Activated T-cell treated with anti-CD3 and anti-CD28 coated beads for 4 hours (primary cell): ENCODE results near the gene SPOP.

Experiments
- DNase-seq: peaks from one replicate; pipeline ENCODE4 v3.0.0-alpha.2; 2020

Gene SPOP

DNA sequence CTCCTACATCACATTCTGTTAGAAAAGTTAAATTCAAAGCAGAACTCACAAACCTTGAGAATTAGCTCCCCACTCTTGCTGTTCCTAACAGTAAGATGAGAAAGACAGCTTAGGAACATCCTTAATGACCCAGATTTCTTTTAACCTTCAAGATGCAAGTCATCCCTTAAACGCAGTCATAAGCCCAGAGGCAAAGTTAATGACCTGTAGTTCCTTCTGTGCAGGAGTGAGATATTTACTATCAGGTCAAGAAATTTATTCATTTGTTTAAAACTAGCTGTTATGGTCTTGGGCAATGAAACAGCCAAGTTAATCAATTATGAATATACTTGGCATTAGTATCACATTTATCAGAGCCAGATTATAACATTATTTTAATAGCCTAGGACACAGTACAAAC, 65.2 kb downstream of the SPOP start:
- no peak for DNase-seq

DNA sequence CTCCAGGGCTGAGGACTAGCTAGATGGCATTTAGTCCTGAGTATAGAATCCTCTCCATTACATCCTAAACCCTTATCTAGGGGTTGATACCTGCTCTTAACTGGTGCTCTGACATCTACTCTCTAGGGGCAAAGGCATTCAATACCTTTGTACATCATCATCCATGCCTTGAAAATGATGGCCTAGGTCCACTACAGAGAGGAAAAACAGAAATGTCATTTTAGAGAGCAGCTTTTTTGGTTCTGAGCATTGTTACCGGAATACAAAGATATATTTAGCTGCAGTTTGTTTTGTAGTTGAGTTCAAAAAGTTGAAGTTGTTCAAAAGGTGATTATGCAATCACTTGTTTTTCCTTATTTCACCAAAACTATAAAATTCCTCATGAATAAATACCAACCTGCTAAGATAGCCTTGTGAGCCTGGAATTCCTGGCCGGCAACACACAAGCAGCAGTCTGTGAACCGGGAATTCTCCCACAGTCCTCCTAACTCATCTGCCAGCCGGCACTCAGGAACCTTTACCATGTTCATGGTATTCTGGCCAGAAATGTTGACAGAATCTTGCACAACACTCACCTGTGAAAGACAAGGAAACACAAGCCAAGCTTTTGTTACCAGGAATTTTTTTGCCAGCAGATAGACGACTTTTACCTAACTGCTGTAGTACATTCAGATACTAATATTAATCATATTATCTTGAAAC, 66.9 kb downstream of the SPOP start:
- DNase-seq, result no peak

DNA sequence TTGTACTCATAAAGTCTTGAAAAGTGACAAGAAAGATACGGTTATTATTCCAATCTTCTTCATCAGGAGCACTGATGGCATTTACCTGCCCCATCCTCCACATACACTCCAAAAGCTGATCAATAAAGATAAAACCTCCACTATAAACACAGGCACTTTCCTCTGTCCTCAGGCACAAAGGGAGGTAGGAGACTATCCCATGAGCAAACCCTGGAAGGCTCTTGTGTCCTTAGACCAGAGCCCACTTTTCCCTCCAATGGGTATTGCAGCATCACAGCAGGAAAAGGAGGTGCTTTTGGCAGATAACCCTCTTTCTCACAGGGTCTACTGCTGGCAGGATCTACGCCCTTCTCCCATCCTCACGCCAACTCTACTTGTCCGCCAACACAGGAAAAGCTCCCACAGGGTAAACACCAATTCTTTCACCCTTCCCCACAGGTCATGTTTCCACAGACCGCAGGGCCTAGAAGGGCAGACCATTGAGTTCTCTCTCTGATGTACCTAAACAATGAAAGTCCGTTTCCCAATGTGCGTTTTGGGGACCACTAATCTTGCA, 73.5 kb downstream of the SPOP start:
- DNase-seq, result no peak

DNA sequence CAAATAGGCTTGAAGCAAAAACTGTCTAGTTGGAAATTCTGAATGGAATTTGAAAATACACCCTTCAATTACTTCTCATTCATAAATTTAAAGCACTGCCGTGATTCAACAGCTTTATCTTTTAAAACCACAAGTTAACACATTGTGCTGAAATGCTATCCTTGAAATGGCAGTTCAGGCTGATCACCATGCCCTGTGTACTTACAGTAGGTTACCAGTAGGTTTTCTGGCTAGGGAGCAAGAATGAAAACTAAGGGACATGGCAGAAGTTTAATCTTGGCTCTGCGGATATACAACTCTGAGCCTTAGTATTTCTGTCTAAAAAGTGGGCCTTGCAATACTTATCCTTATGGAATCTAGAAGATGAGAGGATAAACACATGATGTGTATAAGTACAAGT, 74.2 kb downstream of the SPOP start:
- DNase-seq, result no peak

DNA sequence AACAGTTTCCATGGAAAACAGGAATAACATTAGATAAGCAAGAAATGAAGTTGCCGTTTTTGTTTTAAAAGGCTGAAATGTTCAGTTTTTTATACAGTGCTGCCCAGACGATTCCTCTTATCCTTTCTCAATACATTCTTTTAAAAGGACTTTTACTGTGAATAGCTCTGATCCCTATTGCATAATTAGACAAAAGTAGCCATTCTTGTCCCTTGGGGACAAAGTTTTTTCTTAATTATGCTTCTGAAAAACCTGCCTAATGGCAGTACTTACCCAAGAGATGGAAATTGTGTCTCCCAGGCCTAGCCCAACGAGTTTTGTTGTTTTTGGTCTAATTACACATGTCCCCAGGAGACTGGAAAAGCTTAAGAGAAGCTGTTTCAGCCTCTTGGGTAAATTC, 74.7 kb downstream of the SPOP start:
- no peak for DNase-seq

DNA sequence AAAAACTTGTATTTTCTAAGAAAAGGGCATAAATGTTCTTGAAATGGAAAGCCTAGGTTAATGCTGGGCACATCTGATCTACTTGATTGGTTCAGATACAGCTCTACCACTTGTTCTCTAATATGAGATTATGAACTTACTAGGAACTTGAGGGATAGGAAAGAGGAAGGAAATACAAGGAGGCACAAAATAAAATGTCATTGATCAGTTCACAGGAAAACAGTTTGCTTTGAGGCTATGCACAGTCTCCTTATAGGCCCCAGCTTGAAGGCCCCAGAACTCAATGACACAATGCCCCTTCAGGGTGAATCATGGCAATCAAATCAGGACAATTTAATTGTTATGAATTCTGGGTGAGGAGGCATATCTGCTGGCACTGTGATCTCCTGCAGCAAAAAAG, 75.1 kb downstream of the SPOP start:
- DNase-seq, result no peak

DNA sequence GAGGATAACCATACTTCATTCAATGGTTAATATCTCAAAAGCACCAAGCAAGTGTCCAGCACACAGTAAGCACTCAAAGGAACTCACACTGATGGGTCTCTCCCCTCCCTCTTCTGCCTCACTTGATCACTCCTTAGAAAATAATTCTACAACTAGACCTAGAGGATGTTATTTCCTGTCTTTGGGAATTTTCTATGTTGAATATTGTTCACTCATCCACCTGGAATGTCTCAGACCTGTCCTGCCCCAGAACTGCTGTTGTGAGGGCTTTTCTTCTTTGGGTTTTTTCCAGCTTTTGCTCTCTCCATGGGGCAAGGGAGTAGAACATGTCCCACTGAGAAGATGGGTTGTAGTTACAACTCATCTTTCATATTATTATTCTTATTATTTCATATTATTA, 76.9 kb downstream of the SPOP start:
- DNase-seq, result no peak

DNA sequence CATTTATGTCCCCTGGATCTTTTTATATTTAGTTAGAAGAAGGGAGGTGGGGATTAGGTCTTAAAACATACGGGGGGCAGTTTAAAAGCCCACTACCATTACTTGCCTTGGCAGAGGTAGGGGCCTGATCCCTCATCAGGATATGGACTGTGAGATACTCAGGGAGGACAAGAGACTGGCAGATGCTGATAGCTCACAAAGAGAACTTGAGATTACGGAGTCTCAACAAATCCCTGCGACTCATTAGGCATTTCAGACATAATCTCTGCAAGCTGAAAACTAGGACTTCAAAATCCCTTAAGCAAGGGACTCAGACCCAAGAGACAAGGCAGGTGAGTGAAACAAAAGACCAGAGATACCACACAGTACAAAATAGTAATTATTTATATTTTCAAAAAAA, 79.0 kb downstream of the SPOP start:
- DNase-seq, result no peak

DNA sequence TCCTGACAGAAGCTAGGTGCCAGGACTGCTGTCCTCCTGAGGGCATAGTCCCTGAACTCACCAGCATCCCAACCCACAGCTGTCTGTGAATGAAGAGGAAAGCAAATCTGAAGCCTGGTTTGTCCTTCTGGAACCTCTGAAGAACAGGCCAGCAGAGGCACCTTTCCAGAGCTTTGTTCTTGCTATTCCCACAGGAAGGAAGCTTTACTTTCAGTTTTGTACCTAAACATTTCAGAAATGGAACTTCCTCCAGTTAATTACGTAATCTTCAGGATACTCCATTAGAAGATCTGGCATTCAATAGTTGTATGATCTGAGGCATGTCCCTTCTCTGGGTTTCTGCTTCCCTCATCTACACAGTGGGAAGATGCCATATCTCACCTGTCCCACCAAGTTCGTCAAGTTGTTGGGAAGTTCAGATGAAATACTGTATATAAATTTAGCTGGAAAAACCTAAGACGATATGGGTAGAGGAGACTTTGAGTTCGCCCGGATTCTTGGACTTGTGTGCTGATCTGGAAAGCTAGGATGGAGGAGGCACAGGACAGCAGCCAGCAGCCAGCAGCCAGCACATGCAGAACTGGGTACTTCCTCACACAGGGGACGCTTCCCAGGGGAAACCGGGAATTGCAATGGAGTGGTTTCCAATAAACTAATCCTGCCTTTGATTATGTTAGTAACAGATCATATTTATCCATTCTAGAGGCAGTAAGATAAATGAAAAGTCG, 79.8 kb downstream of the SPOP start:
- no peak for DNase-seq

DNA sequence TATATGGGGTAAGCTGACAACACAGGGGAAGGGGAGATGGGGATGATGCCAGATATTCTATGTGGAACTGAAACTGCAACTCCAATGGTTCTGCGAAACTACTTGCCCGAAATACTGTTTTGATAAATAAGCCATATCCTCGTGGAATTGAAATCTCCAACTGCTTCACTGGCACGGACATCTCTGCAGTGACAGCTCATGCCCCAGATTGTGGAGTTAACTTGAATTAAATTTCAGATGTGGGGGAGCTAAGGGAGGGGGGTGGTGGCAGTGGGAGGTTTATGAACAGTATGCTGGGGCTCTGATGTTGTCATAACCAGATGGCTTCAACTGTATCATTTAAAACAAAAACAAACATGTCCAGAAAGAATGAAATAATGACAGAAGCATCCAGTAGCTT, 80.5 kb downstream of the SPOP start:
- no peak for DNase-seq

DNA sequence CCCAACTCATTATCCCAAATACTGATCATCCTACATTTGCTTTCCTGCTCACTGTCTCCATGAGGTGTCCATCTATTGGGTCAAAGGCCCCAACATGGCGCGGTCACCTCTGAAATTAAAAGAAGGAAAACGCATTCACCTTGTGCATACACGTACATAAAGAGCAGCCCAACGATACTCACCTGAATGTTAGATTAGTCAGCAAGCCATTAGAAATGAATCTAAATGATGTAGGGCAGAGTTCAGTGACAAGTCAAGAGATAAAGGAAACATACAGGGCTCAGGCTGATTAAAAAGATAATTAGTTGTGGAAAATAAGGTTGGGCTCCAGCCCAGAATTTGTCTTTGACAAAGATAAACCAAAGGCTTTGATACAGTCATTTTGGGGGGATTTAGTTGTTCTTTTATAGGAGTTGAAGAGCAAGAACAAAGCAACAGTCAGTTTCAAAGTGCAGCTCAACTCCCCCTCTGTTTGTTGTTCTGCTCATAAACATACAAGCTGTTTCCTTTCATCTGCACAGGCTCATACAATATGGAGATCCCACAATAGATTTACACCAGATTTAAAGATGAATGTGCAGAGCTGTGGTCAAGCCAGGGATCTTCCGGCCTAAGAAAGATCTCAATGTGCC, 81.2 kb downstream of the SPOP start:
- no peak for DNase-seq

DNA sequence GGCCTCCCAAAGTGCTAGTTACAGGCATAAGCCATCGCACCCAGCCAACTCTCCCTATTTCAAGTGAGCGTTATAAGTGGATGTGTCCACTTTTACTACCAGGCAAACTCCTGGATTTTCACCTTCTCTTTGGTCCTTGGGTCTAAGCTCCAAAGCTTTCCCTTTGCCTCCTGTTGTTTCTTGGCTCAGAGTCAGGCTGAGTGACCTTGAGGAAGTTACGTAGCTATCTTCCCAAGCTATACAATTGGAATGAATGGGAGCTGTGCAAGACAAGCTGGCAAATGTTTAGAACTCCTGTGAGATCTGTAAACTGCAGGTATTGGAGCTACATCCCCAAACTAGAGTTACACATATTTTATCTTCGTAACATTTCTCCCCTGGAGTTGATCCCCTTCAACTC, 81.9 kb downstream of the SPOP start:
- DNase-seq, result no peak

DNA sequence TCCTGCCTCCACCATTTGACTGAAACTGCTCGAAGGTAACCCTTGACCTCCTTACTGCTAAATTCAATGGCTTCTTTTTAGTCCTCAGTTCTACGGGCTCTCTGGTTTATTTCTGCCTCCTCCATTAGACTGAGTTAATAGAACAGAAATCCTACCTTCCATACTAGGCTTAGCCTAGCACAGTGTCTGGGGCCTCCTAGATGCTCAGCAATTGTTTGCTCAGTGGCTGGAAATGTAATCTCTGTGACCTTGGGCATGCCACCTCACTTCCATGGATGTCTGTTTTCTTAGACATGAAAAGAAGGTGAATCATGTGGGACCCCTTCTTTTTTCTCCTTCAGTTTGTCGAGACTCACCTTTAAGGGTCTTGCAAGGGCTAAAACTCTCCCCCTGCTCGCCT, 82.6 kb downstream of the SPOP start:
- DNase-seq, result no peak

DNA sequence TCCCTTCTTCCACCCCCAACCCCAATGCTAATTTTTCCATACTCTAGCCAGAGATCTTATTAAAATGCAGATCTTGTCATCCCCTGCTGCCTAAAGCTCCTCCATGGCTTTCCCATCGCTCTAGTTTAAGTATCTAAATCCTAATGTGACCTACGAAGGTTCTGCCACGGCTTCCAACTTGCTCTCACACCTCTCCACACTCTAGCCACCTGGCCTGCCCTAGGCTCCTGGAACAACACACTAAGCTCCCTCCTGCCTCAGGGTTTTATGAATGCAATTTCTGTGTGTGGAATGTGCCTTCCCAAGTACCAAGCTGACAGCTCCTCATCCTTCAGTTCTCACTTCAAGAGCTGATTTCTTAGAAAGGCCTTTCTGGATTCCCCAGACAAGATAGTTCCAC, 85.6 kb downstream of the SPOP start:
- no peak for DNase-seq

DNA sequence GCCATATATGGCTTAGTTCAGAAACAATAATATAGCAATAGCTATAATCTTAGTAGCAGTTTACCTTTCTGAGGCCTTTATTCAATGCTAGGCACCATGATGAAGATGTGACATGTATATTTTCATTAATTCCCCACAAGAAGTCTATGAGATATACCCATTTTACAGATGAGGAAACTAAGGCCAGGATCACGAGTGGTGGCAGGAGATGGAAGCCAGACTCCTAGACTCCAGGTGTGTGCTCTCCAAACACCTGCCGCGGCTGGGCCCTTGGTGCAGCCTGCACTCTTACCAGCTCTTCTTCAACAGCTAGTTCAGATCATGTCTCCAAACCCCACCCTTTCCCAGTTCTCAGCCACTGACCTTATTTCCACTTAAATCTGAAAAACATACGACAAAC, 87.0 kb downstream of the SPOP start:
- DNase-seq, result no peak

DNA sequence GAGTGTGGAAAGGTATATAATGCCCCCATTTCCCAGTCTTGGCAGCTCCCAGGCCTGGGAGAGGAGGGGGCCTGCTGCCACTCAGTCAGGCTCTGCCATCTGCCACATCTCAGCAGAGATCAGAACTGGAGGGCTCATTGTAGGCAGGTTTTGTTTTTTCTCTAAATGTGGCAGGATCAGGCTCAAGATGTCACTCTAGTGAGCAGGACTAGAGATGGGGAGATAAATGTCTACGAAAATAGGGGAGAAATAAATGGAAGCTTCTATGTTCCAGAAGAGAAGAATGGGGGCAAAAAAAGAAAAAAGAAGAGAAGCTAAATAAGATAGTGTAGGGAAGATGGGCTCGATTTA, 88.3 kb downstream of the SPOP start:
- no peak for DNase-seq

DNA sequence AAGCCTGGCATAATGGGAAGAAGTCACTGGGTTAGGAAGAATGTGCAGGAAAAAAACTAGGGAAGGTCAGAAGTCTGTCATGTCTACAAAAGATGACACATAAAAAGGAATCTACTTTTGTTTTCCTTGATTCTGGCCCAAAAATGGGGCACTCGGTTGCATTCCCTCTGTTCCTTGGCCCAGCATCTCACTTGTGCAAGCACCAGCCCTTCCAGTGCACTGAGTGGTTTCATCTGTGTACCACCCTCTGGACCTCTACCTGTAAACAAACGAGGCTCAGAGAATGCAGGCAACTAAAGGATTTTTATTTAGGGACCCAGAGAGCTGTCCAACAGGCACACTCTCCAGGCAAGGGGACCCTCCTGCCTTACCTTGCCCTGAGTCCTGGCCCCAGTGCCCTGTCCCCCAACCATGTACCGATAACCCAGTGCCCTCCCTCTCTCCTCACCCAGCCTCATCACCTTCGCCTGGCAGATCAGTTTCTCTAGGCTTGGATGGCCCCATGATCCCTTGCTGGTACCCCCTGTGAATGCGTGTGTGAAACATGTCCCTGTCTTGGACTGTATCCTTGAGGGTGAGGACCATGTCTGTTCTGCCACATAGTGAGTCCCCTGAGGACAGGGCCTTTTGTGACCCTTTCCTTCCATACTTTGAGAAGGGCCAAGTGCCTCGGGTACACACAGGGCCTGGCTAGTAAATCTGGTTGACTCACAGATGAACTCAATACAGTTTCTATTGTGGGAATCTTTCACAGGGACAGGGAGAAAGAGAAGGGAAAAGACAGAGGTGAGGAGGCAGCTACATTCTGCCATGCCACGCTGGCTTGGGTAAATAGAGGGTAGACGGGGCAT, 88.9 kb downstream of the SPOP start:
- DNase-seq, result no peak

DNA sequence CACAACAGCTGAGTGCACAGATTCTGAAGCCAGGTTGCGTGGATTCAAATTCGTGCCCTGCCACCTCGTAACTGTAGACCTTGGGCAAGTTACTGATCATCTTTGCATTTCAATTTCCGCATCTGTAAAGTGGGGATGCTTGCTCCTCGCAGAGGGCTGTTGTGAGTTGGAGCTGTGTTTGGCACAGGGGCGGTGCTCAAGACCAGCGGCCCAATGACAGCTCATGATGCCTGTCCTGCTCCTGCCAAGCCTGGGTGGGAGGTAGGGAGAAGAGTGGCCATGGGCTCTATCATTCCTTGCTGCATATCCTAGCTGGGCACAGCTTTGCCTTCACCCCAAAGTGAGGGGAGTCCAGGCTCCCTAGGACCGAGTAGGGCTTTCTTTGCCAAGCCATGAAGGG, 89.6 kb downstream of the SPOP start:
- no peak for DNase-seq

DNA sequence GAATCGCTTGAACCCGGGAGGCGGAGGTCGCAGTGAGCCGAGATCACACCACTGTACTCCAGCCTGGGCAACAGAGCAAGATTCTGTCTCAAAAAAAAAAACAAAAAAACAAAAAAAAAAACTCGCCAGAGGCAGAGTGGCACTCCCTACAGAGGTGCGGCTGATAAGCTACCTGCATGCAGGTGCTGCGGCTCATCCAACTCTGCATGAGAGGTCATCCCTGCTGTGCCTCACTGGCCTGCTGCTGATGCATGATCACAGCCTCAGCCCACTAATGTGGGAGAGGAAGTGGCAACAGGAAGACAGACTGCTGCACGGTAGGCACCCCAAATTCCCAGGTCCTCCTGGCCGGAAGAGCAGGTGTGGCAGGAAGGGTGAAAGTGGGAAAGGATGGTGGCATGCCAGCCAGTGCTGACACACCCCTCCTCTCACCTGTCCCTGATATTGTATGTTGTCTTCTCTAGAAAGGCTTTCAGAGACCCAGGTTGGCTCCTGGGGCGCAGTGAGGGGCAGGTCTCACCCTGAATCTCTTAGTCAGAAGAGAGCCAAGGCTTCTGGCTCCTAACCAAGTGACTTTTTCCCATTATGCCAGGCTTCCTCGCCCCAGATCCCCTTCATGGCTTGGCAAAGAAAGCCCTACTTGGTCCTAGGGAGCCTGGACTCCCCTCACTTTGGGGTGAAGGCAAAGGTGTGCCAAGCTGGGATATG, 90.4 kb downstream of the SPOP start:
- no peak for DNase-seq

DNA sequence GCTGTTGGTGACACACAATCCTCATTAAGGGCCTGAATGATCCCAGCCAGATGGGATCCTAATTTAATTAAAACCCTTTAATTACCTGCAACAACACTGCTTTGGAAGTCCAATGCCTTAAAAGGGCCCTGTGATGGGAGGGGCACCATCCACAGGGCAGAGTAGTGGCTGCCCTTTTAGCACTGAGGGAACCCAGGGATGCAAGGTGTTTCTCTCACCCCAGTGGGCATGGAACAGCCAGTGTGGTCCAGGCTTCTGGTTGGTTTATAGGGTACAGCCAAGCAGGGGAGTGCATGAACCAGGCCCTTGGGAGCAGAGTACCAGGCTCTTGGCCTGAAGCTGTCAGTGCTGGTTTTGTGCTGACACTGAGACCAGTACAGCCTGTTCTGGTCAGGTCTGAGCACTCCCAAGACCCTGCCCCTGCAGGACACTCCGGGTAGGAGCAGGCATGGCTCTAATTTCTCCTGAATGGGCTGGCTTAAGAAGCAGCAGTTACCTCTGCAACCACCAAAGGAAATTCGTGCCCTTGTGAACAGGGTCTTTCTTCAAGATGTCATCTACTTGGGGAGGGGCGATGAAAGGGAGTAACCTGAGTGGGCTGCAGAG, 92.4 kb downstream of the SPOP start:
- no peak for DNase-seq

DNA sequence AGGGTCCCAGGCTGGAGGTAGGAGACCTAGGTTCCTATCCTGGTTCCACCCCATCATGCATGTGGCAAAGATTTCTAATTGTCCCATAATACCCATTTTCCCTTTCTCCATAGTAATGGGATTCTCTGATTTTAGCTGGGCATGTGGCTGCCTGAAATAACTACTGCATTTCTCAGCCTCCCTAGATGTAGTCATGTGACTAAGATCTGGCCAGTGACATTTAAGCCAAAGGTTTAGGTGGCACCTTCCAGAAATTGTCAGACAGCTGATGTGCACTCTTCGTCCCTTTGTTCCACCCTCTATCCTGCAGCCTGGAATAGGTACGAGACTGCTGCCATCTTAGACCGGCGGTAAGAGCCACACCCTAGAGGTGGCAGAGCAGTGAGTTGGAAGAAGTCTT, 94.0 kb downstream of the SPOP start:
- DNase-seq, result no peak

DNA sequence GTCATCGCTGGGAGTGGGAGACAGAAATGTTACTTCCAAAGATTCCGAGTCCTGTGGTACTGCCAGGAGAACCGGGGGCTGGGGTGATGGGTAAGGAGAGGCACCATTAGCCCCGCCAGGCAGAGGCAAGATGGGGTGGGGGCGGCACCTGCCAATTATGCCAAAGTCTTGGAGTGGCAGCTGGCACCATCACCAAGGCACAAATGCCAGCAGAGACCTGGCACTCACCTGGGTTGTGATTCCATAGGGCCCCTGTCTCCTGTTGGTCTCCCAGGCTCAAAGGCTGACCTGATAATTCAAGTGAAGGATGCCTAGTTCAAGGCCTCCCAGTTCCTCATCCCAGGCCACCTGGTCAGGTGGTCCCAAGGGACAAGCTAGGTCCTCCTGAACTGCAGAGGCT, 94.7 kb downstream of the SPOP start:
- DNase-seq, result no peak
